ENCODE measurements around the gene TIGD6. TPM values are rescaled to one million over a fixed set of nuclear protein-coding genes. Genes with fewer than 3 reads are reported as not detected.

Gene TIGD6
- total RNA-seq, 6 experiments from 2014 or later = 1.5 to 2.8 (median 2.2) TPM

- Histone ChIP-seq H3K27me3 (no peaks in the 10 kb centered on the region), H3K9me3 (no peaks in the 10 kb centered on the region), H3K4me1 (peaks cover 0 to 18% (median 6%) of the 10 kb centered on the region in 4 donors), H3K27ac (no peak overlapping the region), H3K4me3 (no peak overlapping the region), H3K36me3 (peaks cover 0 to 6% (median 0%) of the 10 kb centered on the region in 4 donors)
- ATAC-seq (no peak), DNase-seq (no peak)
- TF ChIP-seq CTCF (IDR thresholded peaks at IDR 0.05) (no peak), POLR2A (IDR thresholded peaks at IDR 0.05) (no peak)
- intact Hi-C loops (cut with DNase I) = loop anchor here (10.0 kb wide), 2 partner anchors 165 to 365 kb away; no protein-coding TSS in a partner anchor
- 80% methylated on average over 2 of the region's 3 CpGs for WGBS (ENCODE audit: insufficient coverage, low coverage, low lambda C conversion rate, missing lambda C conversion rate)
Measured at GRCh38 chr5:149999359-149999758, 1.1 kb downstream of the TIGD6 start.

- intact Hi-C loops (cut with DNase I) = loop anchor here (10.0 kb wide), 2 partner anchors 163 to 363 kb away; no protein-coding TSS in a partner anchor
Measured at GRCh38 chr5:149998281-149998680, 2.2 kb downstream of the TIGD6 start.

GRCh38 chr5:149996205-149996890 is 4.1 kb downstream of the TIGD6 start:
- ATAC-seq = no peak
- H3K36me3 ChIP-seq = peaks cover 0 to 6% (median 0%) of the 10 kb centered on the region in 4 donors
- no peaks in the 10 kb centered on the region for H3K27me3 ChIP-seq
- no peak overlapping the region for H3K27ac ChIP-seq
- TF ChIP-seq CTCF (IDR thresholded peaks at IDR 0.05) (no peak), POLR2A (IDR thresholded peaks at IDR 0.05) (no peak)
- WGBS (ENCODE audit: insufficient coverage, low coverage, low lambda C conversion rate, missing lambda C conversion rate) = 88% methylated on average over 6 of the region's 6 CpGs
- H3K4me1 ChIP-seq = peaks cover 0 to 9% (median under 1%) of the 10 kb centered on the region in 4 donors
- no peaks in the 10 kb centered on the region for H3K9me3 ChIP-seq
- DNase-seq = no peak
- intact Hi-C loops (cut with DNase I) = loop anchor here (10.0 kb wide), 2 partner anchors 162 to 362 kb away; no protein-coding TSS in a partner anchor
- no peak overlapping the region for H3K4me3 ChIP-seq

More at GRCh38 chr5:149998281-149998680, 2.2 kb downstream of the TIGD6 start:
- ATAC-seq (no peak), DNase-seq (no peak)
- Histone ChIP-seq H3K4me3 (no peak overlapping the region), H3K9me3 (no peaks in the 10 kb centered on the region), H3K36me3 (peaks cover 0 to 6% (median 0%) of the 10 kb centered on the region in 4 donors), H3K4me1 (peaks cover 0 to 18% (median 6%) of the 10 kb centered on the region in 4 donors), H3K27ac (no peak overlapping the region), H3K27me3 (no peaks in the 10 kb centered on the region)
- 95% methylated on average over 3 of the region's 3 CpGs for WGBS (ENCODE audit: insufficient coverage, low coverage, low lambda C conversion rate, missing lambda C conversion rate)
- TF ChIP-seq CTCF (IDR thresholded peaks at IDR 0.05) (no peak), POLR2A (IDR thresholded peaks at IDR 0.05) (no peak)

- Histone ChIP-seq H3K4me3 (no peak overlapping the region), H3K27me3 (no peaks in the 10 kb centered on the region), H3K36me3 (peaks cover 0 to 6% (median 0%) of the 10 kb centered on the region in 4 donors), H3K27ac (no peak overlapping the region), H3K9me3 (no peaks in the 10 kb centered on the region), H3K4me1 (peaks cover 0 to 8% (median 0%) of the 10 kb centered on the region in 4 donors)
- 91% methylated on average over 10 of the region's 14 CpGs for WGBS (ENCODE audit: insufficient coverage, low coverage, low lambda C conversion rate, missing lambda C conversion rate)
- no peak for TF ChIP-seq CTCF (IDR thresholded peaks at IDR 0.05)
- no peak for TF ChIP-seq POLR2A (IDR thresholded peaks at IDR 0.05)
- no peak for DNase-seq
- ATAC-seq = no peak
- intact Hi-C loops (cut with DNase I) = loop anchor here (10.0 kb wide), 2 partner anchors 161 to 361 kb away; no protein-coding TSS in a partner anchor
Measured at GRCh38 chr5:149995385-149996204, 4.9 kb downstream of the TIGD6 start.
